Panc1 (cell line): ENCODE data around the gene SQOR.
A peak's percentile ranks its signal among the peaks of the same experiment; 100 is the strongest.

ENCODE experiments used
- POLR2AphosphoS5 ChIP-seq: IDR thresholded peaks from 2 replicates; pipeline ENCODE4 v1.6.1; 2012; ENCODE audit warnings: mild to moderate bottlenecking, low read depth, low read length, moderate library complexity
- REST ChIP-seq, 2 experiments: IDR thresholded peaks; 2 replicates each; pipeline ENCODE4 v1.6.1; 2011 to 2012; ENCODE audit warnings: low read depth in 2 of 2, control low read depth in 1 of 2, low read length in 1 of 2, mild to moderate bottlenecking in 1 of 2, moderate library complexity in 1 of 2; ENCODE audit not compliant: insufficient read depth in 1 of 2
- SIN3A ChIP-seq: IDR thresholded peaks from 2 replicates; pipeline ENCODE4 v1.6.1; 2012; ENCODE audit warnings: low read depth, mild to moderate bottlenecking, low read length, moderate library complexity, borderline replicate concordance; ENCODE audit not compliant: insufficient read depth
- TCF7L2 ChIP-seq: IDR thresholded peaks from 2 replicates; pipeline ENCODE4 v1.6.1; 2011; ENCODE audit warnings: mild to moderate bottlenecking, low read depth, low read length, inconsistent platforms
- TF ChIP-seq, protein P1 (sequence below): fragments of 450-650 bp; IDR thresholded peaks from 2 replicates; pipeline ENCODE4 v1.5.1; 2017; ENCODE audit warnings: mild to moderate bottlenecking

DNA sequence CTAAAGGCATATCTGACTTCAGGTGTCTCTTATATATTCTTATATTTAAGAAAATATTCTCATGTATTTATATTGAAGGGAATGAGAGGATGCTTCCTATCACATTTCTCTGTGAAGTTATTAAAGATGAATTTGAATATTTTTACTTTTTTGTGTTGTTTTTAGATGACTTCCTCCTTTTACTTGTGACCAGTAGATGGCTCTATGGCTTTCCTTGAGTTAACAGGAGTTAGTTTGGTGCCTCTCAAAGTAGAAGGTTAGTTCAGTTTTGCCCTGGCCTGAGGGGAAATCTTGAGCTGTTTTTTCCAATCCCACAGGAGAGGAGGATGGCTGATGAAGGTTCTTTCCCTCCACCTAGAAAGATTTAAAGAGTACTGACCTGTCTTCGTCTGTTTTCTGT, 80.7 kb downstream of the SQOR start:
- TF ChIP-seq, protein P1, sequence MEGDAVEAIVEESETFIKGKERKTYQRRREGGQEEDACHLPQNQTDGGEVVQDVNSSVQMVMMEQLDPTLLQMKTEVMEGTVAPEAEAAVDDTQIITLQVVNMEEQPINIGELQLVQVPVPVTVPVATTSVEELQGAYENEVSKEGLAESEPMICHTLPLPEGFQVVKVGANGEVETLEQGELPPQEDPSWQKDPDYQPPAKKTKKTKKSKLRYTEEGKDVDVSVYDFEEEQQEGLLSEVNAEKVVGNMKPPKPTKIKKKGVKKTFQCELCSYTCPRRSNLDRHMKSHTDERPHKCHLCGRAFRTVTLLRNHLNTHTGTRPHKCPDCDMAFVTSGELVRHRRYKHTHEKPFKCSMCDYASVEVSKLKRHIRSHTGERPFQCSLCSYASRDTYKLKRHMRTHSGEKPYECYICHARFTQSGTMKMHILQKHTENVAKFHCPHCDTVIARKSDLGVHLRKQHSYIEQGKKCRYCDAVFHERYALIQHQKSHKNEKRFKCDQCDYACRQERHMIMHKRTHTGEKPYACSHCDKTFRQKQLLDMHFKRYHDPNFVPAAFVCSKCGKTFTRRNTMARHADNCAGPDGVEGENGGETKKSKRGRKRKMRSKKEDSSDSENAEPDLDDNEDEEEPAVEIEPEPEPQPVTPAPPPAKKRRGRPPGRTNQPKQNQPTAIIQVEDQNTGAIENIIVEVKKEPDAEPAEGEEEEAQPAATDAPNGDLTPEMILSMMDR, result peak; percentile 30
- no peak for TF ChIP-seq REST (IDR thresholded peaks at IDR 0.05; ENCODE audit: insufficient read depth in 1 of 2, low read depth in 2 of 2, low read length in 1 of 2)
- TF ChIP-seq POLR2AphosphoS5, result no peak
- TF ChIP-seq TCF7L2, result no peak
- no peak for TF ChIP-seq SIN3A
